H1 (cell line): ENCODE results near the gene SFXN4. TPM values are rescaled to one million over a fixed set of nuclear protein-coding genes. Genes with fewer than 3 reads are reported as not detected.

Source experiments
- ASH2L ChIP-seq: fragments of 200-600, 300-600 bp; sonication (generic); IDR thresholded peaks from one replicate; pipeline ENCODE4 v1.7.1; 2017; ENCODE audit warnings: low read length
- CEBPB ChIP-seq: IDR thresholded peaks from 2 replicates; pipeline ENCODE4 v1.6.1; 2012; ENCODE audit warnings: low read depth, low read length
- EP300 ChIP-seq, 2 experiments: IDR thresholded peaks; 1 replicate in 1 of 2; 2 replicates in 1 of 2; pipeline ENCODE4 v1.6.1; 2011 to 2012; ENCODE audit warnings: low read depth in 2 of 2, low read length in 2 of 2, mild to moderate bottlenecking in 2 of 2, borderline replicate concordance in 1 of 2, inconsistent platforms in 1 of 2, moderate library complexity in 1 of 2
- HDAC2 ChIP-seq, 2 experiments: fragments of 300-600 bp in 1 of 2; sonication (generic) in 1 of 2; IDR thresholded peaks; 2 replicates each; pipeline ENCODE4 v1.6.1; 2011 to 2012; ENCODE audit warnings: low read depth in 2 of 2, low read length in 2 of 2, mild to moderate bottlenecking in 2 of 2, moderate library complexity in 2 of 2, borderline replicate concordance in 1 of 2, inconsistent platforms in 1 of 2
- KDM5A ChIP-seq: fragments of 200-600 bp; IDR thresholded peaks from 2 replicates; pipeline ENCODE4 v1.7.1; 2012; ENCODE audit warnings: mild to moderate bottlenecking, low read length, inconsistent platforms, mixed read lengths
- NRF1 ChIP-seq: IDR thresholded peaks from 2 replicates; pipeline ENCODE4 v1.6.1; 2011; ENCODE audit warnings: mild to moderate bottlenecking, low read depth, low read length, improper control_type of control experiment
- PHF8 ChIP-seq: fragments of 200-600 bp; sonication (generic); conservative IDR thresholded peaks from 2 replicates; pipeline ENCODE4 v1.7.1; 2012; ENCODE audit warnings: low read depth, mild to moderate bottlenecking, inconsistent platforms, low read length, moderate library complexity
- POLR2AphosphoS5 ChIP-seq: IDR thresholded peaks from 2 replicates; pipeline ENCODE4 v1.6.1; 2011; ENCODE audit warnings: low read depth, low read length
- RNF2 ChIP-seq: fragments of 200-900, 300-1000 bp; sonication (generic); IDR thresholded peaks from 2 replicates; pipeline ENCODE4 v1.7.1; 2016; ENCODE audit warnings: borderline replicate concordance, low read depth, mild to moderate bottlenecking, antibody characterized with exemption, low read length; ENCODE audit not compliant: poor library complexity, severe bottlenecking; ENCODE audit errors: missing control alignments
- RXRA ChIP-seq: IDR thresholded peaks from 2 replicates; pipeline ENCODE4 v1.6.1; 2011; ENCODE audit warnings: low read depth, mild to moderate bottlenecking, low read length, moderate library complexity; ENCODE audit not compliant: insufficient read depth
- SP1 ChIP-seq: IDR thresholded peaks from 2 replicates; pipeline ENCODE4 v1.6.1; 2011; ENCODE audit warnings: low read depth, low read length
- TBP ChIP-seq: IDR thresholded peaks from 2 replicates; pipeline ENCODE4 v1.6.1; 2011; ENCODE audit warnings: low read depth, low read length, improper control_type of control experiment
- polyA plus RNA-seq, 7 experiments: library from polyadenylated mRNA; depleted of rRNA in 3 of 7; stranded (reverse) in 5 of 7; unstranded in 2 of 7; fragments of >200 nt in 5 of 7; fragments of 200-250 nt in 2 of 7; gene quantifications; 1 replicate in 5 of 7; 2 replicates in 1 of 7; 4 replicates in 1 of 7; pipeline versions ENCODE4 v1.2.1 to v1.2.3, GENCODE V29; 2011 to 2013; ENCODE audit warnings: missing spikeins in 2 of 7, mixed read lengths in 2 of 7
- total RNA-seq: library from RNA; stranded (reverse); fragmentation: NEBNext Ultra II Directional; extraction: Animal tissue kit (Norgen Biotek cat#: 25700); gene quantifications from 2 replicates; pipeline ENCODE4 v1.2.1, GENCODE V29; 2021

Gene SFXN4
- total and polyA plus RNA-seq, 2 of the 8 experiments (the other 6 are each of a cell fraction or from before 2014, with no cell fraction given) = 15.4 to 21.6 TPM

- TF ChIP-seq EP300 (IDR thresholded peaks at IDR 0.05; ENCODE audit: borderline replicate concordance in 1 of 2, low read depth in 2 of 2, low read length in 2 of 2) = no peak
- peak; percentile 79; the same call in 1 of the 2 replicates for TF ChIP-seq TBP
- no peak for TF ChIP-seq CEBPB
- TF ChIP-seq NRF1 = peak; percentile 59
- TF ChIP-seq RNF2 = no peak
- TF ChIP-seq RXRA = no peak
- TF ChIP-seq SP1 = no peak
- TF ChIP-seq PHF8 = peak; percentile 99
- 0 out of 2 replicates have a peak, but pooled peaks have one; percentile 55 for TF ChIP-seq KDM5A
- peak; percentile 98 for TF ChIP-seq ASH2L
- peak; percentile 95 for TF ChIP-seq POLR2AphosphoS5
- TF ChIP-seq HDAC2 (IDR thresholded peaks at IDR 0.05; ENCODE audit: borderline replicate concordance in 1 of 2, low read depth in 2 of 2, low read length in 2 of 2) = no peak
Observed at GRCh38 chr10:119178372-119179119, 13.0 kb upstream of the SFXN4 start, which contains the start of gene PRDX3 (continued).
